ENCODE results near the gene NELFCD. TPM values are rescaled to one million over a fixed set of nuclear protein-coding genes. Genes with fewer than 3 reads are reported as not detected.

Gene NELFCD
- total RNA-seq, 1 donor from 2014 or later = 112 TPM

DNA sequence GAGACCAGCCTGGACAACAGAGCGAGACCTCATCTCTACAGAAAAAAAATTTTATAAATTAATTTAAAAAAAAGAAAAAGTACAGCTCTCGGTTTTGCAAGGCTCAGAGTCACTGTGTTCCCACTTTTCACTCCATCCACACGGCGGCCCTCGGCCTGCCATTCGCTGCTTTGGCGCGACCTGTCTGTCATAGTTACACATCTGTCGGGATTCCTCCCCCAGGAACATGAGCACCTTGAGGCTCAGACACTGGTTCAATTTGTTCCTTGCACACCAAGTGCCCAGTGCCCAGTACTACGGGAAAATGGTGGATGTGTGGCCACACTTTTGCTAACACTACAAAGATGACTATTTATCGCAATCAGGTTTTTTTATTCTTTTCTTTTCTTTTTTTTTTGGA is 17.6 kb downstream of the NELFCD start:
- Mint-ChIP-seq H3K4me3 (ENCODE audit: unreplicated experiment) (no peak overlapping the region), H3K4me1 (ENCODE audit: low read depth, unreplicated experiment) (peaks cover 4% of the 10 kb centered on the region), H3K27ac (ENCODE audit: unreplicated experiment) (no peak overlapping the region), H3K9me3 (ENCODE audit: unreplicated experiment) (peaks cover 5% of the 10 kb centered on the region), H3K36me3 (ENCODE audit: unreplicated experiment) (no peaks in the 10 kb centered on the region), H3K27me3 (ENCODE audit: unreplicated experiment) (peaks cover 12% of the 10 kb centered on the region)
- no peak for DNase-seq
- TF ChIP-seq, protein P1, sequence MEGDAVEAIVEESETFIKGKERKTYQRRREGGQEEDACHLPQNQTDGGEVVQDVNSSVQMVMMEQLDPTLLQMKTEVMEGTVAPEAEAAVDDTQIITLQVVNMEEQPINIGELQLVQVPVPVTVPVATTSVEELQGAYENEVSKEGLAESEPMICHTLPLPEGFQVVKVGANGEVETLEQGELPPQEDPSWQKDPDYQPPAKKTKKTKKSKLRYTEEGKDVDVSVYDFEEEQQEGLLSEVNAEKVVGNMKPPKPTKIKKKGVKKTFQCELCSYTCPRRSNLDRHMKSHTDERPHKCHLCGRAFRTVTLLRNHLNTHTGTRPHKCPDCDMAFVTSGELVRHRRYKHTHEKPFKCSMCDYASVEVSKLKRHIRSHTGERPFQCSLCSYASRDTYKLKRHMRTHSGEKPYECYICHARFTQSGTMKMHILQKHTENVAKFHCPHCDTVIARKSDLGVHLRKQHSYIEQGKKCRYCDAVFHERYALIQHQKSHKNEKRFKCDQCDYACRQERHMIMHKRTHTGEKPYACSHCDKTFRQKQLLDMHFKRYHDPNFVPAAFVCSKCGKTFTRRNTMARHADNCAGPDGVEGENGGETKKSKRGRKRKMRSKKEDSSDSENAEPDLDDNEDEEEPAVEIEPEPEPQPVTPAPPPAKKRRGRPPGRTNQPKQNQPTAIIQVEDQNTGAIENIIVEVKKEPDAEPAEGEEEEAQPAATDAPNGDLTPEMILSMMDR (IDR thresholded peaks at IDR 0.05; ENCODE audit: partially characterized antibody, unreplicated experiment) = no peak

DNA sequence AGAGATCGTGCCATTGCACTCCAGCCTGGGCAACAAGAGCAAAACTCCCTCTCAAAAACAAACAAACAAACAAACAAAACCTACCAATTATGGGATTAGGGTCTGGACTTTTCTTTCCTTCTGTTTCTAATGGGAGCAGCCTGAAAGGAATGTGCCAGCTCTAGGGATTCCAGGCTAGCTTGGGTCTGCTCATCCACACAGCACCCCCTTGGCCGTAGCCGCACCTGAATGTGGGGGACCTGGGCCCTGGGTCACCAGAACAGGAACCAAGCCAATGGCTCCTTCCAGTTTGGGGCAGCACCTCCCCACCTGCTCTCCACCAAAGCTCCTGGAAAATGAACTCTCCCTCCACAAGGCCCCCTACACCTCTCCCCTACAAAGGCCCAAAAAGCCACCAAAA is 19.3 kb downstream of the NELFCD start:
- H3K4me3 Mint-ChIP-seq (ENCODE audit: unreplicated experiment) = no peak overlapping the region
- H3K4me1 Mint-ChIP-seq (ENCODE audit: low read depth, unreplicated experiment) = peaks cover 4% of the 10 kb centered on the region
- peaks cover 15% of the 10 kb centered on the region for H3K27me3 Mint-ChIP-seq (ENCODE audit: unreplicated experiment)
- no peak for DNase-seq
- no peaks in the 10 kb centered on the region for H3K36me3 Mint-ChIP-seq (ENCODE audit: unreplicated experiment)
- TF ChIP-seq, protein P1 (IDR thresholded peaks at IDR 0.05; ENCODE audit: partially characterized antibody, unreplicated experiment) = no peak
- no peak overlapping the region for H3K27ac Mint-ChIP-seq (ENCODE audit: unreplicated experiment)
- peaks cover 5% of the 10 kb centered on the region for H3K9me3 Mint-ChIP-seq (ENCODE audit: unreplicated experiment)

DNA sequence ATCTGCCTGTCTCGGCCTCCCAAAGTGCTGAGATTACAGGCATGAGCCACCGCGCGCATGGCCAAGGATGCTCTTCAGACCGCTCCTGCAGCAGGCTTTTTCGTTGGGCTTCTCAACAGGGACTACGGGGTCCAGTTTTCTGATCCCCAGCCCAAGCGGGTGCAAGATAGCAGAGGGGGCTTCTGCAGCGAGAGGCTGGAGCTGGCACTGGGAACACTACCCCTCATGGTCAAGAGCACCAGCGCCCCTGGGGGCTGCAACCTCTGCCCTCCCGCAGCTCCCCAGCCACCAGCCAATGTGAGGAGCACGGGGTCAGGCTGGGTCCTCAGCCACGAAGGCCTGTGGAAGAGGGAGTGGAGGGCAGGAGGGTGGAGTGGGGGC is 20.0 kb downstream of the NELFCD start:
- H3K9me3 Mint-ChIP-seq (ENCODE audit: unreplicated experiment) = peaks cover 5% of the 10 kb centered on the region
- no peak overlapping the region for H3K27ac Mint-ChIP-seq (ENCODE audit: unreplicated experiment)
- no peak overlapping the region for H3K4me3 Mint-ChIP-seq (ENCODE audit: unreplicated experiment)
- TF ChIP-seq, protein P1 (IDR thresholded peaks at IDR 0.05; ENCODE audit: partially characterized antibody, unreplicated experiment) = no peak
- DNase-seq = no peak
- peaks cover 15% of the 10 kb centered on the region for H3K27me3 Mint-ChIP-seq (ENCODE audit: unreplicated experiment)
- H3K36me3 Mint-ChIP-seq (ENCODE audit: unreplicated experiment) = no peaks in the 10 kb centered on the region
- no peaks in the 10 kb centered on the region for H3K4me1 Mint-ChIP-seq (ENCODE audit: low read depth, unreplicated experiment)

DNA sequence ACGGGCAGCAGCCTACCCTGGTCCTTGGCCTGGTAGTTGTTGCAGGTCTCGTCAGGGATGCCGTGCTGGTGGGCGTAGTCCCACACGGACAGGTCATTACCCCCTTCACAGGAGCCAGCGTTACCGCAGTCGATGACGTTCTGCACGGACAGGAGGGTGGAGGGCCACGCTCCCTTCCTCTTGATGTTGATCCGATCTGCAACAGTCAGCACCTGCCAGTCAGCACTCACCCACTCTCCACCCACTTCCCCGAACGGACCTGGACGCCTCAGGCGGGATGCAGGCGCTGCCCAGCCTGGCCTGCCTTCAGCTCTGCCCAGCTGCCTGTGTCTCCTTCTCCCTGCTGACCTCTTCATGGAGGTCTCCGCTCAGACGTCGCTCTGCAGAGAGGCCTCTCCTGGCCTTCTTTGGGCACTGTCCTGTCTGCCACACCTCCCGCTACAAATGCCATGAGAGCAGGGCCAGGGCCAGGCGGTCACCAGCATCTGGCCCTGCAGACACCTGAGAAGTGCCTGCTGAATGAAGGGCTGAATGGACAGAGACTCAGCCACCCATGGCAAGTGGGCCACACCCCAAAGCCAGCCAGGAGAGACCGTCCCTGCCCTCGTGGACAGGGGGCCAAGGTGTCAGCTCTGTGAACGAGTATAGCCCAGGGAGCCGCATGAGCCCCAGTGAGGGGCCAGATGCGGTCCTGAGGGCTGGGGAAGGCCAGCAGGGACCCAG is 20.6 kb downstream of the NELFCD start:
- H3K4me1 Mint-ChIP-seq (ENCODE audit: low read depth, unreplicated experiment) = no peaks in the 10 kb centered on the region
- H3K27ac Mint-ChIP-seq (ENCODE audit: unreplicated experiment) = no peak overlapping the region
- H3K27me3 Mint-ChIP-seq (ENCODE audit: unreplicated experiment) = peaks cover 15% of the 10 kb centered on the region
- TF ChIP-seq, protein P1 (IDR thresholded peaks at IDR 0.05; ENCODE audit: partially characterized antibody, unreplicated experiment) = no peak
- H3K9me3 Mint-ChIP-seq (ENCODE audit: unreplicated experiment) = peaks cover 5% of the 10 kb centered on the region
- no peaks in the 10 kb centered on the region for H3K36me3 Mint-ChIP-seq (ENCODE audit: unreplicated experiment)
- no peak for DNase-seq
- H3K4me3 Mint-ChIP-seq (ENCODE audit: unreplicated experiment) = no peak overlapping the region

DNA sequence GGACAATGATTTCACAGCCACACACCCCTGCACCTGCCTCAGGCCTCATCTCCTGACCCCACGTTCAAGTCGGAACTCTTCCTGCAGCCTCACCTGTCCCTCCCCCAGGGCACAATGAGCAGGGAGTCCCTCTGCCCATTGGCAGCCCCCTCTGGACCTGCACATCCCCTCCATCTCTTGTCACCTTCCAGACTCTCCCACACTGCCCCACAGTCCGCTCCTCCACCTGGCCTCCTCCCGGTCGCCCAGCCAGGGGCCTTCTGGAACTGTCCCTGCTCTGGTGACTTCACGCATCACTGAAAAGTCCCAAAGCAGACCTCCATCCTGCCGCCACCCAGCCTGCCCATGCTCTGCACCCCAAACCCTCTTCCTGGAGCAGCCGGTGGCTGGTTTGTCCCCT is 21.3 kb downstream of the NELFCD start:
- no peak overlapping the region for H3K4me3 Mint-ChIP-seq (ENCODE audit: unreplicated experiment)

More for the DNA sequence above, 21.3 kb downstream of the NELFCD start:
- Mint-ChIP-seq H3K27ac (ENCODE audit: unreplicated experiment) (no peak overlapping the region), H3K36me3 (ENCODE audit: unreplicated experiment) (no peaks in the 10 kb centered on the region), H3K9me3 (ENCODE audit: unreplicated experiment) (peaks cover 5% of the 10 kb centered on the region), H3K27me3 (ENCODE audit: unreplicated experiment) (peaks cover 15% of the 10 kb centered on the region), H3K4me1 (ENCODE audit: low read depth, unreplicated experiment) (no peaks in the 10 kb centered on the region)
- DNase-seq = peak; percentile 3
- TF ChIP-seq, protein P1 (IDR thresholded peaks at IDR 0.05; ENCODE audit: partially characterized antibody, unreplicated experiment) = no peak

Data from glutamatergic neuron (in vitro differentiated cells).